GM10266 (cell line): ENCODE data around the gene PHF8.

Experiments used
- DNase-seq: peaks from one replicate; pipeline ENCODE4 v3.0.0; 2012; ENCODE audit errors: extremely low spot score
- CTCF ChIP-seq: IDR thresholded peaks from 2 replicates; pipeline ENCODE4 v1.5.1; 2012; ENCODE audit warnings: mild to moderate bottlenecking, low read depth; ENCODE audit not compliant: control insufficient read depth, insufficient read depth; ENCODE audit errors: missing control alignments

The PHF8 gene

GRCh38 chrX:54048412-54048811 is 4.1 kb upstream of the PHF8 start:
- TF ChIP-seq CTCF: no peak
- DNase-seq: no peak

GRCh38 chrX:54045563-54046228 is 1.4 kb upstream of the PHF8 start:
- TF ChIP-seq CTCF: no peak
- no peak for DNase-seq

DNA sequence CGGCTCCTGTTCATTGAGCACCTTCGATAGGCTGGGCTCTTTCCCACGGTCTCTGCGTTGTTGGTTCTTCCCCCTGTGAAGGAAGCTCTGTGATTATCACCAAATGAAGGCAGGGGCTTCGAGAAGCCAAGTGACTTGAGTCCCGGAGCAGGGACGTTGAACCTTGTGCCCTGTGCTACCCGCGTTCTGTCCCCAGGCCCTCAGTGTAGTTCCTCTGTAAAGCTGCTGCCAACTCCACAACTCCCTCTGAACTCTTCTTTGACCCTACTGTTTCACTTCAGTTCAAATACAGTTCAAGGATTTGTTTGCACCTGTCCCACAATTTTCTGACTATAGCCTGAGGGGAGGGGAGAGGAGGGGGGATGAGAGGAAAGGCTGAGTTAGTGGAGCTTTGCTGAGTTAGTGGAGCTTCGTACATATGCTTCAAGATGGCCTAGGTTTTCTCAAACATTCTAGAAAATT is 635 bp upstream of the PHF8 start:
- TF ChIP-seq CTCF: no peak
- no peak for DNase-seq

GRCh38 chrX:54043541-54044125 is 640 bp downstream of the PHF8 start:
- TF ChIP-seq CTCF: no peak
- DNase-seq: peak; percentile 7

DNA sequence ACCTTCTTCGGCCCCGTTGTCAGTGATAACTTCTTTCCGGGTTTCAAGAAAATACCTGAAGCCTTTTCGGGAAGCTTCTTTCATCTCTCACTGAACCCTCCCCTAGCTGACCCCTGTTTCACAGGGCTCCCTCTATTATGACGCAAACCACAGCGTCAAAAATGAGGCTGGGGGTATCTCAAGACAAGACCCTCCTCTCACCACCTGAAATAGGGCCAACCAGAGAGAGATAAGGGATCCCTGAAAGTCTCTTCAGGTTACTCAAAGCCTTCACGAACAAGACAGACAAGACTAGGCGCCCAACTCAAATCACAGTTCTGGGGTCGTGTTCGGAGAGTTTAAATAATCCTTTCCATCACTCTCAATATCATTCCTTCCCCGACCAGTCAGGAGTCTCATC is 1.2 kb downstream of the PHF8 start:
- no peak for TF ChIP-seq CTCF
- DNase-seq: no peak

DNA sequence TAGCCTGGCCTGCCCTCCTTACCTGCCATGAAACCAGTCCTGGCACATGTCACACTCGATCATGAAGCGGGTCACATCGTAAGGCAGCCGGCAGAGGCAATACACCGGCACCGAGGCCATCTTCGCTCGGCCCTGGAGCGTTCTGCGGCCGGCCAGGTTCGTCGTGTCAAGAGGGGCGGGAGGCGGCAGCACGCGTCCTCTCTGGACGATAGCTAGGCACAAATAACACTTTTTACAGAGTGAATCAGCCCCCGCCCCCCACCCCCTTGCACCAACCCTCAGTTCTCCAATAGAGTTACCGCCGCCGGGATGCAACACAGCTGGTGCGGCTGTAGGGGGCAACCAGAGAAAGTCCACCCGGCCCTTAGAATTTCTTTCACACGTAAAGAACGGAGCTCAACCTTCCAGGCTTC is 1.7 kb downstream of the PHF8 start:
- peak; percentile 9 for DNase-seq
- TF ChIP-seq CTCF: no peak

DNA sequence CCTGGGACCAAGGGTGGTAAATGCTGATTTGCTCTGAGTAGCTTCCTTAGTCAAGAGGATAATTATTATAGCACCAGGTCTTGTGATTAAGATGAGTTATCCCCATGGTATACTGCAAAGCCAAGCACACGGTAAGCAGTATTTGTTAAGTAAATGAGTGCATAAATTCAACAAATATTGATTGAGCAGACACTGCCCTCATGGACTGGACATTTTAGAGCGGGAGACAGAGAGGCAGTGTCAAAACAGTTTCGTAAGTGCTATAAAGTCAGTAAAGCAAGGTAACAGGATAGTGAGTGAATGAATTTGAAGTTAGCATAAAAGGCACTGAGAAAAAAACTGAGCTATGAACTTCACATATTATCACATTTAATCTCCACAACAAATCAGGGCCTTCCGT is 13.9 kb downstream of the PHF8 start:
- no peak for TF ChIP-seq CTCF
- DNase-seq: no peak
